GM12874 (cell line): ENCODE results near the gene RFFL.

Experiments used
- CTCF ChIP-seq: IDR thresholded peaks from 2 replicates; pipeline ENCODE4 v1.5.1; 2011; ENCODE audit warnings: low read depth, mild to moderate bottlenecking, control low read depth, low read length, moderate library complexity; ENCODE audit not compliant: insufficient read depth

The RFFL gene

GRCh38 chr17:35021520-35022380, 41.8 kb downstream of the RFFL start:
- TF ChIP-seq CTCF = no peak

DNA sequence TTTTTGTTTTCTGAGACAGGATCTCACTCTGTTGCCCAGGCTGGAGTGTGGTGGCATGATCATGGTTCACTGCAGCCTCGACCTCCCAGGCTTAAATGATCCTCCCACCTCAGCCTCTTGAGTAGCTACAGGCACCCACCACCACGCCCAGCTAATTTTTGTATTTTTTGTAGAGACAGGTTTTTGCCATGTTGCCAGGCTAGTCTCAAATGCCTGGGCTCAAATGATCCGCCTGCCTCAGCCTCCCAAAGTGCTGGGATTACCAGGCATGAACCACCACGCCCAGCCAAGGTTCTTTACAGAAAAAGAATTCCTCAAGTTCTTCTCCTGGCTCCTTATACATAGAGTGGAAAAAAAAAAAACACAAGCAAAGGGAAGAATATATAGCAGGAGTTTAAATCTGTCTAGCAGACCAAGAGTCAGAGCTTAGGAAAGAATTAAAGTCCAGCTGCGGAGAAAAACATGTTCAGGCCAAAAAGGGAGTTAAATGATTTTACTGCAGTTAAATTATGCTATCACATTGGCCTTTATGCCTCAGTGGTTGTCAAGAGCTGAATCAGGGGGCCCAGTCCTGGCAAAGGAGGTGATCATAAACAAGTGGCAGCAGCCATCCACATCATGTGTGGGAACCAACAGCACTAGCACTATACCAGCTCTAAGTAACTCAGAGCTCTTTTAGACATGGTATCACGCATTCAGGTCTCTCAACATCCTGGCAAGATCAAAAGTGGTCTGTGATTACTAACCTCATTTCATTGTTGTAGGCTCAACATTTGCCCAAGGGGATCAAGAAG, 43.9 kb downstream of the RFFL start:
- no peak for TF ChIP-seq CTCF

GRCh38 chr17:35018814-35019213, 44.7 kb downstream of the RFFL start:
- no peak for TF ChIP-seq CTCF

DNA sequence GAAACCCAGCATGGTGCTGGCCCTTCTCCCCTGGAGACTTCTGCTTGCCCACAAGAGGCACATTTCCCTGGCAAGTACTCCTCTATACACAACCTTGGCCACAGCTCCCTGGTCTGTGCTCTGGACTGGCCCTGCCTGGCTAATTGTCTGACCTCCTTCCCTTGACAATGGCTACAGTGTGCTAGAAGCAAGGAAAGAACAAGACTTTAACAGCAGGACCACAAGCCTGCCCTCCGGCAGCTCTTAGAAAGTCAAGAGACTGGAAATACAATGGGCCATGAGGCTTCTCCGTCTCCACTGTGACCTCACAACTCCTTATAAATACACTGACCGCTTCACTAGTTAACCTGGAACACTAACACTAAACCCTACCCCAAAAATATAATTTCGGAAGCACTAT, 46.5 kb downstream of the RFFL start:
- TF ChIP-seq CTCF = no peak

GRCh38 chr17:35016369-35016768, 47.1 kb downstream of the RFFL start:
- TF ChIP-seq CTCF = no peak

DNA sequence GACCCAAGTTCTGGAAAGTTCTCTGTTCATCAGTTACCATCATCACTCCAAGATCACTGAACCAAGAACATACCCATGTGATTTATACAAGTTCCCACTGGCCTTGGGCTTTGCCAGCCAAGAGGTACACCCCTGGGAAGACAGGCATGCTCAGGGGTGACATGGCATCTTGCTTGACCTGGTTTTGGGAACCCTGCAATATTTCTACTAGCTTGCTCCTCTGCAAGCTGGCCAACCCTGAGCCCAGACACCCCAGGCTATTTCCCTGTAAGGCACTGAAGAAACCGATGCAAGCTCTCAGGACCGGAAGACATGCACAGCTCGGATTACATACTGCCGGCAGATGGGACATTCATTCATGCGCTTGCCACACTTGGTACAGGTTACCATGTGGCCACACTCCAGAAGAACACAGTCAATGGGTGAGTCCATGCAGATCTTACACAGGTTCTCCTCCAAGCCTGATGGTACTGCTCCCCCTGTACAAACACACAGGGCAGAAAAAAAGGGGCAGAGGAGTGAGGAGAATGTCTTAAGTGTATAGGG, 51.8 kb downstream of the RFFL start:
- no peak for TF ChIP-seq CTCF

- no peak for TF ChIP-seq CTCF
Observed at GRCh38 chr17:35010093-35010492, 53.4 kb downstream of the RFFL start.
